ENCODE measurements around the gene DEK.
A peak's percentile ranks its signal among the peaks of the same experiment; 100 is the strongest.
"Not testable (repeated sequence)": the region's sequence is repeated elsewhere in the genome, so short reads cannot be mapped to it uniquely, and the experiment has no call there.

DEK gene

GRCh38 chr6:18241208-18242038 is 22.9 kb downstream of the DEK start:
- Mint-ChIP-seq H3K4me3 (no peak overlapping the region), H3K27me3 (no peaks in the 10 kb centered on the region), H3K36me3 (ENCODE audit: low read depth) (peaks cover 90% of the 10 kb centered on the region), H3K9me3 (no peaks in the 10 kb centered on the region), H3K27ac (no peak overlapping the region), H3K4me1 (ENCODE audit: low read depth) (peaks cover 6% of the 10 kb centered on the region)
- intact Hi-C loops (cut with micrococcal nuclease), result no loop called here

GRCh38 chr6:18240230-18240629 is 24.1 kb downstream of the DEK start:
- Mint-ChIP-seq H3K9me3 (no peaks in the 10 kb centered on the region), H3K4me3 (no peak overlapping the region), H3K4me1 (ENCODE audit: low read depth) (peaks cover 6% of the 10 kb centered on the region), H3K27ac (no peak overlapping the region), H3K27me3 (no peaks in the 10 kb centered on the region), H3K36me3 (ENCODE audit: low read depth) (peaks cover 90% of the 10 kb centered on the region)
- intact Hi-C loops (cut with micrococcal nuclease), result no loop called here

GRCh38 chr6:18237167-18237566 is 27.2 kb downstream of the DEK start:
- H3K4me1 Mint-ChIP-seq (ENCODE audit: low read depth), result peaks cover 14% of the 10 kb centered on the region
- peaks cover 18% of the 10 kb centered on the region for H3K9me3 Mint-ChIP-seq
- H3K27ac Mint-ChIP-seq, result no peak overlapping the region
- H3K4me3 Mint-ChIP-seq, result no peak overlapping the region
- H3K36me3 Mint-ChIP-seq (ENCODE audit: low read depth), result peaks cover 90% of the 10 kb centered on the region
- intact Hi-C loops (cut with micrococcal nuclease), result no loop called here
- H3K27me3 Mint-ChIP-seq, result no peaks in the 10 kb centered on the region

- Mint-ChIP-seq H3K36me3 (ENCODE audit: low read depth) (peaks cover 91% of the 10 kb centered on the region), H3K4me1 (ENCODE audit: low read depth) (peaks cover 30% of the 10 kb centered on the region), H3K27ac (no peak overlapping the region), H3K27me3 (no peaks in the 10 kb centered on the region), H3K9me3 (peaks cover 35% of the 10 kb centered on the region), H3K4me3 (no peak overlapping the region)
- intact Hi-C loops (cut with micrococcal nuclease), result no loop called here
Observed at GRCh38 chr6:18235524-18235923, 28.8 kb downstream of the DEK start.

GRCh38 chr6:18234564-18234963 is 29.8 kb downstream of the DEK start:
- peaks cover 100% of the 10 kb centered on the region for H3K36me3 Mint-ChIP-seq (ENCODE audit: low read depth)
- no peak overlapping the region for H3K27ac Mint-ChIP-seq
- no peaks in the 10 kb centered on the region for H3K27me3 Mint-ChIP-seq
- no peak overlapping the region for H3K4me3 Mint-ChIP-seq
- H3K9me3 Mint-ChIP-seq, result peaks cover 40% of the 10 kb centered on the region
- H3K4me1 Mint-ChIP-seq (ENCODE audit: low read depth), result peaks cover 31% of the 10 kb centered on the region
- intact Hi-C loops (cut with micrococcal nuclease), result no loop called here

GRCh38 chr6:18233770-18234169 is 30.6 kb downstream of the DEK start:
- not testable (repeated sequence) for H3K27me3 Mint-ChIP-seq
- peaks cover 46% of the 10 kb centered on the region for H3K9me3 Mint-ChIP-seq

GRCh38 chr6:18231856-18232255 is 32.5 kb downstream of the DEK start:
- peaks cover 46% of the 10 kb centered on the region for H3K9me3 Mint-ChIP-seq
- intact Hi-C loops (cut with micrococcal nuclease); H3K27me3 Mint-ChIP-seq; H3K4me3 Mint-ChIP-seq; H3K27ac Mint-ChIP-seq: not testable (repeated sequence)
- H3K4me1 Mint-ChIP-seq (ENCODE audit: low read depth), result peaks cover 31% of the 10 kb centered on the region
- peaks cover 100% of the 10 kb centered on the region for H3K36me3 Mint-ChIP-seq (ENCODE audit: low read depth)

More at GRCh38 chr6:18233770-18234169, 30.6 kb downstream of the DEK start:
- H3K4me3 Mint-ChIP-seq; H3K27ac Mint-ChIP-seq; intact Hi-C loops (cut with micrococcal nuclease): not testable (repeated sequence)
- Mint-ChIP-seq H3K4me1 (ENCODE audit: low read depth) (peaks cover 31% of the 10 kb centered on the region), H3K36me3 (ENCODE audit: low read depth) (peaks cover 100% of the 10 kb centered on the region)

- H3K36me3 Mint-ChIP-seq (ENCODE audit: low read depth), result peaks cover 88% of the 10 kb centered on the region
- intact Hi-C loops (cut with micrococcal nuclease); H3K4me3 Mint-ChIP-seq; H3K27me3 Mint-ChIP-seq; H3K27ac Mint-ChIP-seq: not testable (repeated sequence)
- peaks cover 35% of the 10 kb centered on the region for H3K9me3 Mint-ChIP-seq
- peaks cover 25% of the 10 kb centered on the region for H3K4me1 Mint-ChIP-seq (ENCODE audit: low read depth)
Observed at GRCh38 chr6:18228590-18228989, 35.7 kb downstream of the DEK start.

- intact Hi-C loops (cut with micrococcal nuclease); H3K27me3 Mint-ChIP-seq; H3K4me3 Mint-ChIP-seq; H3K27ac Mint-ChIP-seq: not testable (repeated sequence)
- Mint-ChIP-seq H3K9me3 (peaks cover 28% of the 10 kb centered on the region), H3K4me1 (ENCODE audit: low read depth) (peaks cover 17% of the 10 kb centered on the region), H3K36me3 (ENCODE audit: low read depth) (peaks cover 84% of the 10 kb centered on the region)
Observed at GRCh38 chr6:18227166-18227565, 37.2 kb downstream of the DEK start.

- H3K27ac Mint-ChIP-seq; H3K4me3 Mint-ChIP-seq; intact Hi-C loops (cut with micrococcal nuclease); H3K27me3 Mint-ChIP-seq: not testable (repeated sequence)
- peaks cover 22% of the 10 kb centered on the region for H3K9me3 Mint-ChIP-seq
- H3K36me3 Mint-ChIP-seq (ENCODE audit: low read depth), result peaks cover 84% of the 10 kb centered on the region
- H3K4me1 Mint-ChIP-seq (ENCODE audit: low read depth), result peaks cover 11% of the 10 kb centered on the region
Observed at GRCh38 chr6:18226451-18227105, 37.8 kb downstream of the DEK start.

- Mint-ChIP-seq H3K27ac (peak overlapping the region; percentile 0), H3K36me3 (ENCODE audit: low read depth) (peaks cover 84% of the 10 kb centered on the region), H3K4me1 (ENCODE audit: low read depth) (peaks cover 2% of the 10 kb centered on the region), H3K9me3 (no peaks in the 10 kb centered on the region), H3K4me3 (no peak overlapping the region), H3K27me3 (no peaks in the 10 kb centered on the region)
- intact Hi-C loops (cut with micrococcal nuclease), result no loop called here
Observed at GRCh38 chr6:18221288-18221615, 43.1 kb downstream of the DEK start.

- Mint-ChIP-seq H3K36me3 (ENCODE audit: low read depth) (peaks cover 89% of the 10 kb centered on the region), H3K27me3 (no peaks in the 10 kb centered on the region), H3K27ac (no peak overlapping the region), H3K4me3 (no peak overlapping the region), H3K9me3 (no peaks in the 10 kb centered on the region), H3K4me1 (ENCODE audit: low read depth) (peaks cover 18% of the 10 kb centered on the region)
- intact Hi-C loops (cut with micrococcal nuclease), result no loop called here
Observed at GRCh38 chr6:18219591-18219990, 44.7 kb downstream of the DEK start.

GRCh38 chr6:18218233-18218632 is 46.1 kb downstream of the DEK start:
- no peaks in the 10 kb centered on the region for H3K27me3 Mint-ChIP-seq
- no peak overlapping the region for H3K4me3 Mint-ChIP-seq
- no peaks in the 10 kb centered on the region for H3K9me3 Mint-ChIP-seq
- H3K27ac Mint-ChIP-seq, result no peak overlapping the region
- H3K36me3 Mint-ChIP-seq (ENCODE audit: low read depth), result peaks cover 95% of the 10 kb centered on the region
- H3K4me1 Mint-ChIP-seq (ENCODE audit: low read depth), result peaks cover 23% of the 10 kb centered on the region
- intact Hi-C loops (cut with micrococcal nuclease), result no loop called here

GRCh38 chr6:18216411-18216810 is 47.9 kb downstream of the DEK start:
- H3K4me1 Mint-ChIP-seq (ENCODE audit: low read depth), result peaks cover 23% of the 10 kb centered on the region
- peaks cover 99% of the 10 kb centered on the region for H3K36me3 Mint-ChIP-seq (ENCODE audit: low read depth)
- H3K27ac Mint-ChIP-seq, result no peak overlapping the region
- H3K9me3 Mint-ChIP-seq, result no peaks in the 10 kb centered on the region
- no peak overlapping the region for H3K4me3 Mint-ChIP-seq
- intact Hi-C loops (cut with micrococcal nuclease), result no loop called here
- no peaks in the 10 kb centered on the region for H3K27me3 Mint-ChIP-seq
